GM18526 (cell line): Measurements from ENCODE around the gene OGFRL1.

Experiments
- POLR2A ChIP-seq: IDR thresholded peaks from 3 replicates; pipeline ENCODE4 v1.6.1; 2011; ENCODE audit not compliant: insufficient read length; ENCODE audit errors: extremely low read depth

OGFRL1 gene

DNA sequence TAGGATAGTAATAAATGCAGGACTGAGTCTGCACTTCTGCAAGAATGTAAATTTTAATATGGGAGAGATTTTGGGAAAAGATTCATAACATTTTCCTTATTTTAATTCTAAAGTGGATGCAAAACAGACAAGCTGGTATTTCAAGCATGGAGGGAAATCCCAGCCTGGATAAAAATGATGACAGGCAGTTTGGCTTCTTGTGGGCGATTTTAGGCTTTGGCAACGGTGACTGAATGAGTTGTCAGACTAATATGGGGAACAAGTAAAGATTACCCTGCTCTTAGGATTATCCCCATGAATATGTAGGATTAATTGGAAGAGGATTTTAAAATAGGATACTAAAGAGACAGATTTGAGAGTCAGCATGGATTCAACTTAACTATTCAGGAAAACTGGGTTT is 21.0 kb downstream of the OGFRL1 start:
- no peak for TF ChIP-seq POLR2A

DNA sequence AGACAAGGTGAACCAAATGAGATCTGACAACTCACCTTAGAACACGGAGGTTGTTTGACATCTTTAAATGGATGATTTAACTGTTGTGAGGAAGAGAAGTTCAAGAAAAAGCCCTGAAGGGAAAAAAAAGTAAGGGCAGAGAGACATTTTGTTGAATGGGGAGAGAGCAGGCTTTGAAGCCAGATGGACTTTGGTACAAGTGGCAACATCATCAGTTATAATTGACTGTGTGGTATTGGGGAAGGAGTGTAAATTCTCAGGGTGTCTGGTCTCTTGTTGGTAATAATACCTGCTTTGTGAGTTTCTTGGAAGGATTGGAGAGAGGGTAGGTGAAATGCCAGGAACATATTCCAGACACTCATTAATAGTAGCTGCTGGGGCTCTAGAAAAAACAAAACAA is 21.6 kb downstream of the OGFRL1 start:
- no peak for TF ChIP-seq POLR2A

DNA sequence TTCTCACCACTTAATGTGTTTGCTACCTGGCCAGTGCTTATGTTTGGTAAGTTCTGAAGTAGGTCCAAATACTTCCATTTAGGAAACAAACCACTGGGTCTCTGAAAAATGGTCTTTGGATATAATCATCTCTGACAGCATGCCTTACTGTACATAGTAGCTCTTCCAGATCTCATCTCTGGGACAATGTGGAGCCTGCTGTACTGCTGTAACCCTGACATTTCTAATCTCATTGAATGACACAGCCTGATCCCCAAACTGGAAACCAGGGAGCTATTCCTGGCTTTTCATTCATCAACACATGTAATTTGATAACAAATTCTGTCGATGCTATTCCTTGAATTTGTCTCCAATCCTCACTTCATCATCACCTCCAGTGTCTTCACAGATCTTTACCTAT is 23.5 kb downstream of the OGFRL1 start:
- TF ChIP-seq POLR2A: no peak

DNA sequence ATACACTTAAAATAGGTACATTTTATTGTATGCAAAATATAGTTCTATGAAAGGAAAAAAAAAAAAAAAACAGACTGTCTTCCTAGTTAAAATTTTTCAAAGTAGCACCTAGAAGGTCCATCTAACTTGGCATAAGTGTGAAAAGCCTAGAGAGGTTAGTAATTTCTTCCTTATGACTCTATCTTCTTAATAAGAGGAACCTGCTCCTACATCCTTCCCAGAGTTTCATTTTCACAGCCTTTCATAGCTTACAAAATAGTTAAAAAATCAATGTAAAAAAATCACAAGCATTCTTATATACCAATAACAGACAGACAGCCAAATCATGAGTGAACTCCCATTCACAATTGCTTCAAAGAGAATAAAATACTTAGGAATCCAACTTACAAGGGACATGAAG is 28.8 kb downstream of the OGFRL1 start:
- TF ChIP-seq POLR2A: no peak

DNA sequence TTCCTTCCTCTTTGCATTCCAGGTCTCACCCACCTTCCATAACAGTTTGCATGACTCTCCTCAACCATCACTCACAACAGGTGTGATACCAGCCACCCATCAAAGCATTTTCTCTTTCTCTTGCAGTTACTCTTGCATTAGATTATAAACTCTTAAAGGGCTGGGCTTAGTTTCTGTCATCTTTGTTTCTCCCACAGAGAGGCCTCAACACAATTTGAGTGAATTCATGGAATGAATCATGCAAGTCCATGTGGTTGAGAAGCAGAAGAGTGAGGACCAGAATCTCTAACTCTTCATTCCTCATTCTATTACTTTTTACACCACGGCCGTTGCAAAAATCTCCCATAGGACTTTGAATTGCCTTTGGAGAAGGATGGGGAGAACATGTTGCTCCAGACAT is 31.4 kb downstream of the OGFRL1 start:
- TF ChIP-seq POLR2A: no peak

DNA sequence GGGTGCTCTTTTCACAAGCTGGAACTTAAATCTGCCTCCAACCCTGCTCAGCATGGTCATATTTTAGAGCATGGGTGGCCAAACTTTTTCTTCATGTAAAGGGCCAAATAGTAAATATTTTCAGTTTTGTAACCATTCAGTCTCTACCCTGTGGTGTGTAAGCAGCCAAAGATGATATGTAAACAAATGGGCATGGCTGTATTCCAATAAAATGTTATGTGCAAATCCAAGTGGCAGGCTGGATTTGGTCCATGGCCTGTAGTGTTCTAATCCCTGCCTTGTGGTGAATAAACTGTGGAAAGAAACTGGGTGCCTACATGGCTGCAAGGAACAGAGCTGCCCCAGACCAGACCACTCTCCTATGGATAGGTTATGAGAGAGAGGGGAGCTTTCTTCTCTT is 32.7 kb downstream of the OGFRL1 start:
- no peak for TF ChIP-seq POLR2A

DNA sequence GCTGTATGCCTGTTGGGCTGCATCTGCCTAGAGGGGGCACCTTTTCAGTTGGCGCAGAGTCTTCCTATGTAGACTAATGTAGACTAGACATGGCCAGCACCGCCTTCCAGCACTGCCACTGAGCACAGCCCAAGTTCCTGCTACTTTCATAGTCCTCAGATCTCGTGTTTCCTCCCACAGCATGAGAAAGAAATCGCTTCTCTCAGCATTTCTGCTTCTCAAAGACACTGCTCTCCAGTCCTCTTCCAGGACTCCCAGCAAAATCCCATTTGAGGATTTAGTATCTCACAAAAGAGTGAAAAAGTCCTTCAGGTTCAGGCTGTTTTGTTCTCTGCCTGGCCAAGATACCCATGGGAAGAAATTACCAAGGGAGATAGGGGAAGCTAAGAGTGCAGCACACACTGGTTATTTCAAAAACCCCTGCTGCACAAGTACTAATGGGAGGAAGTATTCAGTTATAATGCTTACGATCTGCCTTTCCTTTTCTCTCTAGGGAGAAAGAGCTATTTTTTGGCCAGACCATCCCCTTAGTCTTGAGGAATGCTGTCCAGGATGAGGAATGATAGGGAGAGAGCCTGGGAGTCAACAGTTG is 35.7 kb downstream of the OGFRL1 start:
- no peak for TF ChIP-seq POLR2A

DNA sequence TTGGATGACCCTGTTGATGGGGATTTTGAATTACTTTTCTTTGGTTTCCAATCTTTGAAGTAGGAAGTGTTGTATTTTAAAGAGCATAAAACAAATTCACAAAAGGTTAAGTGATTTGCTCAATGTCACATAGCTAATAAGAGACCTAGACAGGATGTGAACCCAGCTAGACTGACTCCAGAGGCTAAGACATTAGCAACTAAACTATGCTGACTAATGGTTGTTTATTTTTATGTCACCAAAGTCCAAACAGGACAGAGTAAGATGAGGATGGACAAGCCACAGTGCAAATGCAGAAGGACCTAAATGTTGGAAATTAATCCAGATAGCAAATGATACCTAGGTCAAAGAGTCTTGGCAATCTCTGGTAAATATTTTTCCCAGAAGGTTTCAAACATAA is 38.0 kb downstream of the OGFRL1 start:
- TF ChIP-seq POLR2A: no peak

DNA sequence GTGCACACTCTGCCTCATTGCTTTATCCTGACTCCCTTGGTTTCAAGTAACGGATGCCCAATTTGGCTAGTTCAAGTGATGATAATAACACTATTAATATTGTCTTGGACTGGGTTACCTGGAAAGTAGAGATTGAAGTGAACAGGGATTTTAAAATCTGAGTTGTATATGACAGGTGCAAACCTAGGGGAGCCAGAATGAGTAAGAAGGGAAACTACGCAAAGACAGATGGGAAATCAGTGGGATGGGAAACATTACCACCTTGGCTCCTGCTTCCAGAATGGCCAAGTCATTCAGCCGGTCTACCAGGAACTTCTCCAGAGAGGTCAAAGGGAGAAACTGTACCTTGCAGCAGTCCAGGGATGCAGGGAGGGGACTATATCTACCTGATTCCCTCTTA is 41.9 kb downstream of the OGFRL1 start:
- no peak for TF ChIP-seq POLR2A

DNA sequence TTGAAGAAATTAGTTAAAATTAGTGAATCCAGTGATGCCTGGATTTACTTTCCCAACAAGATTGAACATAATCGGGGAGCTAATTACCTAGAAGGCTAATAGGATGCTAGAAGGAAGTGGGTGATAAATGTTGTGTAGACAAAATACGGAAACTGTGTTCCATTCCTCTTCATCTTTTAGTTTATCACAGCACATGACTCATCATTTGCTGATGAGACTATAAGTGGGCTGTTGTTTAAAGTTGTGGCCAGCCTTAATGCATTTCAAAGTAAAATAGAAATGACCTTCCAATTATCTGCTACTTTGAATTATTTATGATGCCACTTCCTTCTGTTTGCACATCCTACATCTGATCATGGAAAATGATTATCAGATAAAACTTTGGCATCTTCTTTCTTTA is 43.4 kb downstream of the OGFRL1 start:
- TF ChIP-seq POLR2A: no peak

DNA sequence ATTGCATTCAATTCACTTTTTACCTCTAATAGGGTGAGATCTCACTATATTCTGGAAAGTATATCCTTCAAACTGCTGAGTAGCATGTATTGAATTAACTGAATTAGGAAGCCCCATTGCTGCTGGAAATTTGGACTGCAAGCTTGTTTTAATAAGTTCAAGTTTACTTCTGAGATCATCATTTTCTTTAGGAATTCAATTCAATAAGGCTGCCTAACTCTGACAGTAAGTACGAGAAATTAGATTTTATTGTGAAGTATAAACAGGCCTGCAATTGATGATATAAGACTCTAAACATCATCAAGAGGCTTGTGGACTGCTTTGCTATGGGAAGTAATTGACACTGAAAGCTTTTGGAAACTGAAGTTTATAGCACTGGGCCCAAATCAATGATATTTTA is 44.4 kb downstream of the OGFRL1 start:
- TF ChIP-seq POLR2A: no peak

DNA sequence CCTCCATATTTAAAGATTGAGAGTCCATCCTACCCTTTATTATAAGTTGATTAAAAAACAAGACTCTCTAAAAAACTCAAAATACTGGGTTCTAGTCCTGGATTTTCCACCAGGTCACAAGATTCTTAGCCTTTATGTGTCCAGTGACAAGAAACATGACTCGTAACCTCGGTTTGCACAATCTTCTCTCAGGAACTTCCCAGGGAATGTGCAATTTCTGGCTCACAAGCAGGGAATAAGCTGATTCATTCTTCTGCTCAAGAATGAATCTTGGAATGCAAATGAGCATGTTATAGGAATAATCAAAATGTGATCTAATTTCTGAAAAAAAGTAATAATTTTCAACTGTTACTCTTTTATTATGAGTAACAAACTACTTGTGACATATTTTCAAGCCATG is 45.1 kb downstream of the OGFRL1 start:
- no peak for TF ChIP-seq POLR2A

DNA sequence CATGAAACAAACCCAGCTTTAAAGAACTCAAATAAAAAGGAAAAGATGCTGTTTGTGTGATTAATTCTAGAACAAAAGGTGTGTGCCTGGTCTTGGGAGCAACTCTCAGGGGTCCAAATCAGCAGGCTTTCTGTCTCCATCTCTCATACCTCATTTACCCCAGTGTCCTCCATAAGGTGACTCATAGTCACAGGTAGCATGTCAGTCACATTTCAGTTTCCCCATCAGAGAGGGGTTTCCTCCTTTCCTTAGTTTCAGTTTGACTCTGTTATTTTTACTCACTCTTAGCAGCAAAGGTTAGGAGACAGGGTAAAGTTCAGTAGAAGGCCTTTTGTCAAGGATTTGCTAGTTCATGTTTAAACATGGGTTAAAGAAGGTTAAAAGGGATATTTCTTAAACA is 46.2 kb downstream of the OGFRL1 start:
- no peak for TF ChIP-seq POLR2A

DNA sequence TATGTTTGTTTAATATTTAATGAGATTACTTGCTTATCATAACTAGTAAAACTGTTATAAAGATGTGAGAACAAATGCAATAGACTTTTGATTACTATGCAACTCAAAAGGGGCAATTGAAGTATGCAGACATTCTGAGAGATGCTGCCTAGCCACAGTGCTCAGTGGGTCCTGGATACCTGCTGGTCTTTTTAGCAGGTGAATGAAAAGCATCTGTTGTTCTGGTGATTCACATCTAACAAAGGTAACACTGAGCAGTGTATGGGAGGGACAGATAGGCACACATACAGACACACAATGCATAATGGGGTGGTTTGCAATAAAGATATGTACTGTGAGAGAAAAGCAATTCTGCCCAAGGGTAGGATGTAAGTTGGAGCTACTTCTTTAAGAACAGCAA is 46.9 kb downstream of the OGFRL1 start:
- TF ChIP-seq POLR2A: no peak

DNA sequence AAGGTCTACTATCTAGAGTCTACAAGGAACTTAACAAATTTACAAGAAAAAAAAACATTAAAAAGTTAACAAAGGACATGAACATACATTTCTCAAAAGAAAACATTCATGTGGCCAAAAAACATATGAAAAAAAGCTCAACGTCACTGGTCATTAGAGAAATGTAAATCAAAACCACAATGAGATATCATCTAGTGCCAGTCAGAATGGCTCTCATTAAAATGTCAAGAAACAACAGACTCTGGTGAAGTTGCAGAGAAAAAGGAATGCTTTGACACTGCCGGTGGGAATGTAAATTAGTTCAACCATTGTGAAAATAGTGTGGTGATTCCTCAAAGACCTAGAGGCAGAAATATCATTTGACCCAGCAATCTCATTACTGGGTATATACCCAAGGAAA is 48.3 kb downstream of the OGFRL1 start:
- no peak for TF ChIP-seq POLR2A

DNA sequence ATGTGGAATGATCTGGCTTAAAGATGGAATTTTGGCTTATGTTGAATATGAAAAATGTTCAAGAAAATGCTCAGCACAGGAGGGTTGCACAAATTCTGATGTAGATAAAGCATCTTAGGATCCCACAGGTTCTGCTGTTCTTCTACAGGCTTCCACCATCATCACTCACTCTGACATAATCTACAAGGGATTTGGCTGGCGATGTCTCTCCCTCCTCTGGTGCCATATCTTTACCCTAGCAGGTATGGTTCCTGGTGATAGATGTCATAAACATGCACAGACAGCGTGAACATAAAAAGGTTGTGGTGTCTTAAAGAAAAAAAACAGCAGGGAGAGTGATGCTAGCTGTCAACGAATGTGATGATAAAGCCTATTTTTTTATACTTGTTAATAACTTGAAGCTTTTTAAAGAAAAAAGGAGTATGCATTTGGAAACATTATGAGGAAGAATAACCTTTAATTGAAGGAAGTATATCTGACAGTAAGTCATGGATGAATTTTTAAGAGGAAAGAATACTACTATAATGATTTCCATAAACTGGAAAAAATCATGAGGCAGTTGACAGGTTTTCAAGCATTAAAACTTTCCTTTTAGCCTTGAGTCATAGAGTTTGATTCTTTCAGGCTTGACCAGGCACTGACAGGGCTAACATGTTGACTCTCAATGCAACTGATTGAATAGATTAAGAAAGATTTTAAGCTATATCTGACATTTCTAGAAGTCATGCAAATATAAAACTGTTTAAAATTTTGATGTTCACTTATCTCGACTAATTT is 50.1 kb downstream of the OGFRL1 start:
- no peak for TF ChIP-seq POLR2A

DNA sequence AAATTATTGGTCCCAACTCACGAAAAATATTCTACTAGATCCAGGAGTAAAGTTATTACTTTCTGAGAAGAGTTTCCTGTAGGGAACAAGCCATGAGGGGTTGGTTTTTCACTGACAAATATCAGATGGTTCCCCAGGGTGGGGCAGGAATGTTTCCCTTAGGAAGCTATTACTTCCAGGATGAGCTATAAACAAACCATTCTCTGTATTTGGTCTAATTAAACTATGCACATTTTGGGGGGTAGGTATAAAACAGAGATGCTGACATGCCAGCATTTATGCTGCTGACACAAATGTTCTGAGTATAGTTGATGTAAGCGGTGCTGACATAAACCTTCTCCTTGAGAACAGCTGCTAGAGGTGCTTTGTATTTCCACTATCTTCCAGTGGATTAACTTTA is 54.2 kb downstream of the OGFRL1 start:
- TF ChIP-seq POLR2A: no peak
